Stimulated activated CD8-positive, alpha-beta memory T cell treated with anti-CD3 and anti-CD28 coated beads, Interleukin-4, amount 100 ng/mL, for 24 hours (primary cell): ENCODE results near the gene KEL.

ENCODE experiments used
- DNase-seq: peaks from one replicate; pipeline ENCODE4 v3.0.0-alpha.2; 2020; ENCODE audit warnings: low read depth

Gene KEL

GRCh38 chr7:142896741-142897379, 65.3 kb downstream of the KEL start:
- DNase-seq, result no peak

DNA sequence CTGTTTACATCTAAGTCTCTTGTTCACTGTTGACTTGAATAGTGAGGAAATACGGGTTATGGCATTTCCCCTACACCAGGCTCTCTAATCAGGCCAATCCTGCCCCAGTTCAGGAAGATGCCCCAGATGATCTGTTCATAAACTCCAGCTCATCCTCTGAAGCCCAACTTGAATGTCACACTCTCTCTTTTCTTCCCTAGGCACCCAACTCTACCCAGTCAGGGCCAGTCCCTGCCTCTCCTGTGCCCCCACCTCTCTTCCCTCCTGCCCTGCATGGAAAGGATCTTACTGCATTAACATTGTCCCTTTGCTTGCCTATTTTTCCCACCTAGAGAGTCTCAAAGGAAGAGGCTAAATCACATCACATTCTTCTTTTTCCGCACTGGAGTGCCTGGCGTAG, 66.0 kb downstream of the KEL start:
- DNase-seq, result no peak

- DNase-seq, result no peak
These were observed 67.1 kb downstream of the KEL start for GRCh38 chr7:142894985-142895593.

DNA sequence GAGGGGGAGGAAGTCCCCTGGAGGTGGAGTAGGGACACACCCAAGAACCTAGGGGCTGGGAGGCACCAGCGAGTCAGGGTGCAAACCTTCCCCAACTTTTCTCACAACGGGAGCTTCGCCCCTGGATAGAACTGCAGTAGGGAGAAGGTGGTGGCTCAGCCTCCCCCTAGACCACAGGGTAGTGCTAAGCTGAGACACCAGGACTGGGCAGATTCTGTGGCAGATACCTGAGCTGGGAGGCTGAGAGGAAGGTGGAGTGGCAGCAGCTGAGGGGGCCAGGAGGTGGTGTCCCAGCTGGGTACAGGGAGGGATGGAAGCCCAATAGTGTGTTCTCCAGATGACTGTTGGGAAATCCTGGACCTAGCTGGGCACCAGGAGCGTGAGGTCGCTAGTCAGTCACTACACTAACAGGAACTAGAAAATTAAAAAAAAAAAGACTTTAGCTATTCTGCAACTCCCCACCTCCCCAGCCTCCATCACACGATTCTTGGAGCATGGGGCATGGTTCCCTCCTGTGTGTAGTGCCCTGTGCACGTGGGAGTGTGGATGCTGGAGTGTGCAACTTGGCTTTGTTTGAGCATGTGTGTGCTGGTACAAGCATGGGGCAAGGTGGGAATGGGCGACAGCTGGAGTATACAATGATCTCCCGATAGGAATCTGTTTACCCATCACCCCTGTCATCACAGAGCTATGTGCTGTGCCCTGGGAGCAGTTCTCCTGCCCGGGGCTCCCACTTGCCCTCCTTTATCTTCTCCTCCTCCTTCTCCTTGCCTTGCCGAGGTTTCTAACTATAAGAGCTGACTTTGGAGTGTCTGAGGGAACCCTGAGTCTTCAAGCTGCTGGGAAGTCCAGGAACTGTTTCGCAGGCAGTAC, 67.8 kb downstream of the KEL start:
- DNase-seq, result no peak

DNA sequence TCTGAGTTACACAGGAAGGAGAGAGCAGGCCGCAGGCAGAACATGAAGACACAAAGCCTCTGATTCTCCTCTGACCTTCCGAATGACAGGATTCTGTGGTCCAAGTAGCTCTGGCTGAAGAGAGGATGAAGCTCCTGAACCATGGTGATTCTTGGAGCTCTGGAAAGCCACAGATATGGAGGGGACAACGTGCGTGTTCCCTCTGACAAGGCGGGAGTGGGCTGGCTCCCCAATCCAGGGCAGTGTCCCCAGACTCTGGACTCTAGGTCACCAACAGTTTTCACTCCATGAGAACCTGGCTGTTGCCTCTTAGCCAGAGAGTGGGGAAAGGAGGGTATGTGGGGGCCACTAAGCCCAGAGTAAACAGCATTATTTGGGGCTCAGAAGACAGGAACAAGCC, 69.2 kb downstream of the KEL start:
- no peak for DNase-seq

GRCh38 chr7:142891490-142892082, 70.6 kb downstream of the KEL start:
- no peak for DNase-seq
